Muscle of leg (tissue), 11 donors: ENCODE data around the gene ADAMTSL1. TPM values are rescaled to one million over a fixed set of nuclear protein-coding genes. Genes with fewer than 3 reads are reported as not detected.

ENCODE experiments used
- DNase-seq: peaks from one replicate; pipeline ENCODE4 v3.0.0; 2013
- H3K27ac ChIP-seq: one replicate; pipeline ENCODE4 v1.5.1; 2013; ENCODE audit warnings: mild to moderate bottlenecking, low read length, control low read depth
- H3K27me3 ChIP-seq: one replicate; pipeline ENCODE4 v1.6.1; 2013; ENCODE audit warnings: low read length; ENCODE audit not compliant: control insufficient read depth, insufficient read depth
- H3K36me3 ChIP-seq: one replicate; pipeline ENCODE4 v1.6.1; 2013; ENCODE audit warnings: low read length; ENCODE audit not compliant: control insufficient read depth, insufficient read depth
- H3K4me1 ChIP-seq: one replicate; pipeline ENCODE4 v1.6.1; 2013; ENCODE audit warnings: low read length; ENCODE audit not compliant: control insufficient read depth, insufficient read depth
- H3K4me3 ChIP-seq: one replicate; pipeline ENCODE4 v1.5.1; 2013; ENCODE audit warnings: low read length, control low read depth
- H3K9me3 ChIP-seq: replicated peaks from 2 replicates; pipeline ENCODE4 v1.6.1; 2013; ENCODE audit warnings: low read depth, low read length; ENCODE audit not compliant: control insufficient read depth
- WGBS: methylation state at CpG from one replicate; pipeline ENCODE4 v1.1.5; 2013; ENCODE audit warnings: missing lambda C conversion rate; ENCODE audit not compliant: insufficient coverage; 5-methylcytosine and 5-hydroxymethylcytosine counted together
- polyA plus RNA-seq, 8 donors: library from polyadenylated mRNA; unstranded; fragments of 120-200 nt; gene quantifications; one replicate each; pipeline versions ENCODE4 v1.2.1 to v1.2.3, GENCODE V29; 2013; ENCODE audit warnings: inconsistent platforms in 1 of 8, low replicate concordance in 1 of 8; ENCODE audit not compliant: insufficient read length in 8 of 8, insufficient read depth in 1 of 8
- total RNA-seq: library from RNA; stranded (reverse); fragments of 120-200 nt; gene quantifications from one replicate; pipeline ENCODE4 v1.2.4, GENCODE V29; 2013

The ADAMTSL1 gene
- total and polyA plus RNA-seq, 9 donors = 9.9 to 32.9 (median 20.1) TPM

- Histone ChIP-seq H3K27me3 (no peaks in the 10 kb centered on the region), H3K36me3 (no peaks in the 10 kb centered on the region), H3K4me1 (peaks cover 22% of the 10 kb centered on the region), H3K4me3 (no peak overlapping the region), H3K27ac (no peak overlapping the region), H3K9me3 (no peaks in the 10 kb centered on the region)
- peak; percentile 87 for DNase-seq
- no CpG with 5 or more reads among the region's 5 CpGs for WGBS
Observed at GRCh38 chr9:18703151-18703900, 229.4 kb downstream of the ADAMTSL1 start.

DNA sequence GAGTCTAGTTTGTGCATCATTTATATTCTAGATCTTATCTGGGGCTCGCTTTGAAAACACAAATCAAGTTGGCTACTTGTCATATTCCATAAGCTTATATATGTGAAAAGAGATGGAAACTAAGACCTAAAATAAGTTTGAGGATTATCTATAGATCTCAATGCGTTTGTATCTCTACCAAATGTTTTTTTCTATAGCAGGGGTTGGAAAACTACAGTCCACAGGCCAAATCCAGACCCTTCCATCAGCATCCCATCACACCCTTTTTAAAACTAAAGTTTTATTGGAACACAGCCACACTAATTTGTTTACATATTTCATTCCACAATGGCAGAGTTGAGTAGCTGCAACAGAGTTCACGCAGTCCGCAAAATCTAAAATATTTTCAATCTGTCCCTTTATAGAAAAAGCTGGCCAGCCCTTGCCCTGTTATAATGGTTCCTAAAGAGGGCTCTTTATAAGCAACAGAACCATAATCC, 230.0 kb downstream of the ADAMTSL1 start:
- Histone ChIP-seq H3K36me3 (no peaks in the 10 kb centered on the region), H3K9me3 (no peaks in the 10 kb centered on the region), H3K27ac (no peak overlapping the region), H3K4me3 (no peak overlapping the region), H3K4me1 (peaks cover 22% of the 10 kb centered on the region), H3K27me3 (no peaks in the 10 kb centered on the region)
- no CpG with 5 or more reads among the region's 4 CpGs for WGBS
- DNase-seq = no peak

GRCh38 chr9:18705796-18706392, 231.9 kb downstream of the ADAMTSL1 start:
- peak; percentile 38 for DNase-seq
- Histone ChIP-seq H3K4me1 (peaks cover 22% of the 10 kb centered on the region), H3K27me3 (no peaks in the 10 kb centered on the region), H3K27ac (peak overlapping the region; percentile 78), H3K4me3 (no peak overlapping the region), H3K9me3 (no peaks in the 10 kb centered on the region), H3K36me3 (no peaks in the 10 kb centered on the region)
- 70% methylated on average over 1 of the region's 4 CpGs for WGBS

GRCh38 chr9:18706648-18707047, 232.7 kb downstream of the ADAMTSL1 start:
- no peak for DNase-seq
- Histone ChIP-seq H3K27me3 (no peaks in the 10 kb centered on the region), H3K36me3 (no peaks in the 10 kb centered on the region), H3K27ac (peak overlapping the region; percentile 78), H3K4me1 (peaks cover 22% of the 10 kb centered on the region), H3K9me3 (no peaks in the 10 kb centered on the region), H3K4me3 (no peak overlapping the region)
- 46% methylated on average over 11 of the region's 11 CpGs for WGBS

- H3K4me3 ChIP-seq = no peak overlapping the region
- no peaks in the 10 kb centered on the region for H3K9me3 ChIP-seq
- H3K4me1 ChIP-seq = peaks cover 22% of the 10 kb centered on the region
- WGBS = 22% methylated on average over 2 of the region's 5 CpGs
- H3K27ac ChIP-seq = peak overlapping the region; percentile 83
- no peaks in the 10 kb centered on the region for H3K36me3 ChIP-seq
- no peaks in the 10 kb centered on the region for H3K27me3 ChIP-seq
- DNase-seq = peak; percentile 93
Observed at GRCh38 chr9:18707061-18707461, 233.1 kb downstream of the ADAMTSL1 start.

DNA sequence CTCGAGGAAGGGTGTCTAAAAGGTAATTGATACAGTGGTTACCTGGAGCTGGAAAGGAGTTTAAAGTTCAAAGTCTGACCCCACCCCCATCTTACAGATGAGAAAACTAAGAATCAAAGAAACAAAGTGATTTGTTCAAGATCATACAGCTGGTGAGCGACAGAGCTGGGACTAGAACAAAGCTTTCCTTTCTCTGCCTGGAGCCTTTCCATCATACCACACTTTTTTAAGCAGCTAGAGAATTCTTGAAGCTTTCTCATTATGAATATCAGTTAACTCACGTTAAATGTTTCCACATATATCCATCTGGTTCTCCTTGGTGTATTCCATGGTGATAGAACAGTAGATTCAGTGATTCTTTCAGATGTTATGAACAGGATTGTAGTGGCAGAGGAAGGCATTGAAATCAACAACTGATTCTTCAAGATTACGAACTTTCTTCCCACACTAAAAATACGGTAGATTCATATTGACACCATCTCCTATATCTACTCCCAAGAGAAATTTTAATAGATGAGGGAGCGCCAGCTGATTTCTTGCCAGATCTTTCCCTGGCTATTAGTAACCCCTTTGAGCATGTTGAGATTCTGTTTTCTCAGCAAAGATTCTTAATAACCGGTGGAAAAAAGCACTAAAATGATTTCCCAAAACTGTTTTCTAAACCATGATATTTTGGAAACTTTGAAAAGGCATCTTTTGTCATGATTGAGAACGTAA, 233.7 kb downstream of the ADAMTSL1 start:
- DNase-seq = peak; percentile 81
- no peak overlapping the region for H3K4me3 ChIP-seq
- 13% methylated on average over 1 of the region's 8 CpGs for WGBS

GRCh38 chr9:18708429-18708828, 234.5 kb downstream of the ADAMTSL1 start:
- H3K4me1 ChIP-seq = peaks cover 22% of the 10 kb centered on the region
- no peak overlapping the region for H3K4me3 ChIP-seq
- no peaks in the 10 kb centered on the region for H3K9me3 ChIP-seq
- 40% methylated on average over 1 of the region's 4 CpGs for WGBS
- H3K27ac ChIP-seq = peak overlapping the region; percentile 83
- no peak for DNase-seq
- H3K27me3 ChIP-seq = no peaks in the 10 kb centered on the region
- H3K36me3 ChIP-seq = no peaks in the 10 kb centered on the region

More for the DNA sequence above, 233.7 kb downstream of the ADAMTSL1 start:
- peak overlapping the region; percentile 83 for H3K27ac ChIP-seq
- H3K27me3 ChIP-seq = no peaks in the 10 kb centered on the region
- no peaks in the 10 kb centered on the region for H3K9me3 ChIP-seq
- H3K4me1 ChIP-seq = peaks cover 22% of the 10 kb centered on the region
- H3K36me3 ChIP-seq = no peaks in the 10 kb centered on the region

DNA sequence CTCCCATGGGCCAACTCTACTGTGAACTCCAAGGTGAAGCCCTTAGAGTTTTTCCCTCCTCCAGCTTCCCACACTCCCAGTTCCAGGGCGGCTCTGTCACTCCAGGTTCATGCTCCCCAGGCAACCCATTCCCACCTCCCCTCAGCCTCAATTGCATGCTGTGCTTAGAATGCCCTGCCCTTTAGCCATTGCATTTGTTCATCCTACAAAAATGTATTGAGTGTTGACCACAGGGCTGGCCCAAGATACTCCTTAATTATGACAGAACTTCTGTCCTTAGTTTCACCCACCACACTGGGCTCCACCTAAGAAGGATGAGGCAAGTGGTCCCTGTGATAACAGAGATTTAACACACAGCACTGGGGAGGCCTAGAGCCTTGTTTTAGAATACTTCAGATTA, 236.1 kb downstream of the ADAMTSL1 start:
- no peaks in the 10 kb centered on the region for H3K27me3 ChIP-seq
- peak; percentile 52 for DNase-seq
- H3K36me3 ChIP-seq = no peaks in the 10 kb centered on the region
- H3K4me3 ChIP-seq = no peak overlapping the region
- no peaks in the 10 kb centered on the region for H3K9me3 ChIP-seq
- peaks cover 19% of the 10 kb centered on the region for H3K4me1 ChIP-seq
- WGBS = 56% methylated on average over 1 of the region's 1 CpG
- no peak overlapping the region for H3K27ac ChIP-seq

DNA sequence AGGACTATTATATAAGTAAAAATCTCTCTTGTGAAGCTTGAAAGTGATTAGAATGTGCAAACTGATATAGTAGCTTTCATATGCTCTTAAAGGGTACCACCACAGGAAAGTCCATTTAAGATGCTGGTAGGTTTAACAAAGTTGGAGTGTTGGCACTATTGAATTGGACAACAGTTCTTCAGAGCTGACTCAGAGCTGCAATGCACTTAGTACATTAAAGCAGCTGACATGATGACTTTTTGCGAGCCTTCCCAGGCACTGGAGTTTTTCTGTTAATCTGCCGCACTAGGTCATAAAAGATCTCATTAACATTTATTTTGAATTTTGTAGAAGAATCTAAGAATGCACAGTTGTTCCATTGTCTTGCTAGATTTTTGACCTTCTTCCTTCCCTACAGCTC, 243.8 kb downstream of the ADAMTSL1 start:
- Histone ChIP-seq H3K4me1 (peaks cover 4% of the 10 kb centered on the region), H3K27ac (no peak overlapping the region), H3K4me3 (no peak overlapping the region), H3K27me3 (peaks cover 3% of the 10 kb centered on the region), H3K36me3 (peaks cover 7% of the 10 kb centered on the region), H3K9me3 (no peaks in the 10 kb centered on the region)
- WGBS = no CpG with 5 or more reads among the region's 2 CpGs
- DNase-seq = no peak

- Histone ChIP-seq H3K4me1 (peaks cover 6% of the 10 kb centered on the region), H3K4me3 (no peak overlapping the region), H3K36me3 (peaks cover 7% of the 10 kb centered on the region), H3K27ac (no peak overlapping the region), H3K9me3 (no peaks in the 10 kb centered on the region), H3K27me3 (peaks cover 3% of the 10 kb centered on the region)
- 94% methylated on average over 12 of the region's 12 CpGs for WGBS
- DNase-seq = no peak
Observed at GRCh38 chr9:18718393-18718792, 244.4 kb downstream of the ADAMTSL1 start.
